ENCODE data around the gene APOB. TPM values are rescaled to one million over a fixed set of nuclear protein-coding genes. Genes with fewer than 3 reads are reported as not detected.

The APOB gene
- total RNA-seq, 1 experiment from 2014 or later = not detected

DNA sequence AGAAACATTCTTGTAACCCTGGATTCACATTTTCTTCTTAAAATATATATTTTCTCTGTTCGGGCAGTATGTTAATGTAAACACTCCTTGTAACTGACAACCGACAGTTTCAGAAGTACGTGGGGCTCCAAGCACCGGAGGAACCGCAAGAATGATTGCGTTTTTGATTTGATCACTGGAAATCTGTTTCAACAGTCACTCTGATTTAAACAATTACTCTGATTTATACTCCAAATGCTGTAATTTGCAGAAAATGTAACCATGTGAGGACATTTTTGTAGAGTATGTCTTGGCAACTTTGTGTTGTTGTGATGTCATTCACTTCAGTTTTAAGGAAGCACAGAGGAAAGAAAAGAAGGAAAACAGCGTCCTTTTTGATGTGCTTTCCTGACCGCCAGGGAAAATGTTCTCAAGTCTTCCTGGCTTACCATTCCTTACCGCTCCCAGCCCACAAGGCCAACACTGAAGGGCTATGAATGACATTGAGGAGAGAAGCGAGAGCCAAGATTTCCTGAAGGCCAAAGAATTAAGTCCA lies 77.7 kb downstream of the APOB start:
- POLR2A ChIA-PET (ENCODE audit: low non-redundant PET) = no interaction called here
- peaks cover 85% of the 10 kb centered on the region for H3K27me3 ChIP-seq (replicated peaks; ENCODE audit: insufficient read depth, low read depth, low read length, poor library complexity)
- CTCF ChIA-PET = no interaction called here
- no peaks in the 10 kb centered on the region for H3K36me3 ChIP-seq (ENCODE audit: insufficient read depth, low read length, poor library complexity, severe bottlenecking)
- no peaks in the 10 kb centered on the region for H3K4me1 ChIP-seq (ENCODE audit: insufficient read depth, low read length, poor library complexity, severe bottlenecking)
- TF ChIP-seq EZH2 (IDR thresholded peaks at IDR 0.05; ENCODE audit: borderline replicate concordance, low read depth, low read length, poor library complexity, severe bottlenecking) = no peak
- TF ChIP-seq, protein P1, sequence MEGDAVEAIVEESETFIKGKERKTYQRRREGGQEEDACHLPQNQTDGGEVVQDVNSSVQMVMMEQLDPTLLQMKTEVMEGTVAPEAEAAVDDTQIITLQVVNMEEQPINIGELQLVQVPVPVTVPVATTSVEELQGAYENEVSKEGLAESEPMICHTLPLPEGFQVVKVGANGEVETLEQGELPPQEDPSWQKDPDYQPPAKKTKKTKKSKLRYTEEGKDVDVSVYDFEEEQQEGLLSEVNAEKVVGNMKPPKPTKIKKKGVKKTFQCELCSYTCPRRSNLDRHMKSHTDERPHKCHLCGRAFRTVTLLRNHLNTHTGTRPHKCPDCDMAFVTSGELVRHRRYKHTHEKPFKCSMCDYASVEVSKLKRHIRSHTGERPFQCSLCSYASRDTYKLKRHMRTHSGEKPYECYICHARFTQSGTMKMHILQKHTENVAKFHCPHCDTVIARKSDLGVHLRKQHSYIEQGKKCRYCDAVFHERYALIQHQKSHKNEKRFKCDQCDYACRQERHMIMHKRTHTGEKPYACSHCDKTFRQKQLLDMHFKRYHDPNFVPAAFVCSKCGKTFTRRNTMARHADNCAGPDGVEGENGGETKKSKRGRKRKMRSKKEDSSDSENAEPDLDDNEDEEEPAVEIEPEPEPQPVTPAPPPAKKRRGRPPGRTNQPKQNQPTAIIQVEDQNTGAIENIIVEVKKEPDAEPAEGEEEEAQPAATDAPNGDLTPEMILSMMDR (conservative IDR thresholded peaks at IDR 0.05; ENCODE audit: low read depth, low read length) = no peak
- no peak for DNase-seq (ENCODE audit: low spot score)
- H3K9me3 ChIP-seq (ENCODE audit: low read depth, low read length, poor library complexity, severe bottlenecking) = no peaks in the 10 kb centered on the region
- no peak overlapping the region for H3K27ac ChIP-seq (ENCODE audit: low read depth, low read length, poor library complexity, severe bottlenecking)
- BruUV-seq (replicated peaks) = no TSS peak
- intact Hi-C loops (cut with micrococcal nuclease; ENCODE audit: unreplicated experiment) = no loop called here
- no peak overlapping the region for H3K4me3 ChIP-seq (ENCODE audit: low read depth, low read length, poor library complexity, severe bottlenecking)

DNA sequence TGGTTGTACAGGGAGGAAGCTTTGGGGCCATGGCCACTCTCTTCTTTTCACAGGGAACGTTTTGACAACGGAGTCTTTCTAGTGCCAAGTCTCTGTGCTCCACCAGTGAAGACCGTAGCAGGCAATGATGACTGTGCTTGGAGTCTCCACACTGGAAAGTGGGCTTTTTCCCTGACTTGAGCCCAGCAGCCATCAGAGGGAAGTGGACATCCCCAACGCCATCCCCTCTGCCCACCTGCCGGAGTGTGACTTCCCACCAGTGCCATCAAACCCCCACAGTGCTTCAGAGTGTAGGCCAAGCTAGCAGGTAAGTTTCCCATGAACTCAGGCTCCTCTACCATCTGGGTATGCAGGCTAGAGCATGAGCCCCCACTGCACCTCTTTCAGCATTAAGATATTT lies 78.7 kb downstream of the APOB start:
- H3K27me3 ChIP-seq (replicated peaks; ENCODE audit: insufficient read depth, low read depth, low read length, poor library complexity) = peaks cover 88% of the 10 kb centered on the region
- no peak for DNase-seq (ENCODE audit: low spot score)
- BruUV-seq (replicated peaks) = no TSS peak
- H3K9me3 ChIP-seq (ENCODE audit: low read depth, low read length, poor library complexity, severe bottlenecking) = no peaks in the 10 kb centered on the region
- H3K36me3 ChIP-seq (ENCODE audit: insufficient read depth, low read length, poor library complexity, severe bottlenecking) = no peaks in the 10 kb centered on the region
- ChIA-PET CTCF (interaction anchor here (3.3 kb wide), 1 partner anchor 304 kb away, joined by 55 read pairs; no protein-coding TSS in a partner anchor), POLR2A (ENCODE audit: low non-redundant PET) (no interaction called here)
- intact Hi-C loops (cut with micrococcal nuclease; ENCODE audit: unreplicated experiment) = no loop called here
- TF ChIP-seq, protein P1 (conservative IDR thresholded peaks at IDR 0.05; ENCODE audit: low read depth, low read length) = no peak
- H3K27ac ChIP-seq (ENCODE audit: low read depth, low read length, poor library complexity, severe bottlenecking) = no peak overlapping the region
- no peak overlapping the region for H3K4me3 ChIP-seq (ENCODE audit: low read depth, low read length, poor library complexity, severe bottlenecking)
- H3K4me1 ChIP-seq (ENCODE audit: insufficient read depth, low read length, poor library complexity, severe bottlenecking) = no peaks in the 10 kb centered on the region

DNA sequence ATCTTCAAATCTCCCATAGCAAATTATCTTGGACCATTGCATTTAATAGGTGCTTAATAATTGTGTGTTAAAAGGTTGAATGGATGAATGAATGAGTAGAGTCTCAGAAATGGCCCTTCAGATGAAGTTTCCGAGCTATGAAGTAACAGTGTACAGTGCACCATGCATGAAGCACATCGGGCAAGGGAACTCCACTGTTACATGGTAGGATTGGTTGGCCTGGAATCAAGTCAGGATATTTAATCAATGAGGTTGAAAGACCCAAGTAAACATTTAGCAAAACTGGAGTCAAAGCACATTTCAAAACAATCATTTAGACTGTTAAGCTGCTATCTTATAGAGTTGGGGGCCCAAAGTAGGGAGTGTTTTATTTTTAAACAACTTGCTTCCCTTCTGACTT lies 80.0 kb downstream of the APOB start:
- ChIA-PET POLR2A (ENCODE audit: low non-redundant PET) (no interaction called here), CTCF (interaction anchor here (0.7 to 3.3 kb wide), 4 partner anchors 9 to 303 kb away, joined by 3 to 55 read pairs (median 8); no protein-coding TSS in a partner anchor)
- H3K27me3 ChIP-seq (replicated peaks; ENCODE audit: insufficient read depth, low read depth, low read length, poor library complexity) = peaks cover 90% of the 10 kb centered on the region
- no peak overlapping the region for H3K27ac ChIP-seq (ENCODE audit: low read depth, low read length, poor library complexity, severe bottlenecking)
- H3K4me3 ChIP-seq (ENCODE audit: low read depth, low read length, poor library complexity, severe bottlenecking) = no peak overlapping the region
- no peaks in the 10 kb centered on the region for H3K4me1 ChIP-seq (ENCODE audit: insufficient read depth, low read length, poor library complexity, severe bottlenecking)
- no peaks in the 10 kb centered on the region for H3K36me3 ChIP-seq (ENCODE audit: insufficient read depth, low read length, poor library complexity, severe bottlenecking)
- no peak for TF ChIP-seq EZH2 (IDR thresholded peaks at IDR 0.05; ENCODE audit: borderline replicate concordance, low read depth, low read length, poor library complexity, severe bottlenecking)
- TF ChIP-seq, protein P1 (conservative IDR thresholded peaks at IDR 0.05; ENCODE audit: low read depth, low read length) = no peak
- no TSS peak for BruUV-seq (replicated peaks)
- no peak for DNase-seq (ENCODE audit: low spot score)
- no peaks in the 10 kb centered on the region for H3K9me3 ChIP-seq (ENCODE audit: low read depth, low read length, poor library complexity, severe bottlenecking)
- intact Hi-C loops (cut with micrococcal nuclease; ENCODE audit: unreplicated experiment) = loop anchor here (1.0 kb wide), 2 partner anchors 183 to 303 kb away; no protein-coding TSS in a partner anchor
